GM18867 (cell line): ENCODE data around the gene MCF2.
A peak's percentile ranks its signal among the peaks of the same experiment; 100 is the strongest.

Source experiments
- ATAC-seq: cut with Tn5 transposase; IDR thresholded peaks from one replicate; pipeline ENCODE4 v1.9.1; 2021; ENCODE audit warnings: mild to moderate bottlenecking, moderate library complexity; ENCODE audit not compliant: unreplicated experiment

Gene MCF2

GRCh38 chrX:139639253-139639652, 68.7 kb downstream of the MCF2 start:
- ATAC-seq = no peak

GRCh38 chrX:139600105-139600504, 107.9 kb downstream of the MCF2 start:
- no peak for ATAC-seq

GRCh38 chrX:139596068-139596467, 111.9 kb downstream of the MCF2 start:
- no peak for ATAC-seq

- ATAC-seq = no peak
These were observed 122.4 kb downstream of the MCF2 start for GRCh38 chrX:139585613-139586012.

GRCh38 chrX:139581068-139581467, 126.9 kb downstream of the MCF2 start:
- ATAC-seq = no peak

- no peak for ATAC-seq
These were observed 141.0 kb downstream of the MCF2 start for GRCh38 chrX:139566981-139567380.

- ATAC-seq = no peak
These were observed 144.7 kb downstream of the MCF2 start for GRCh38 chrX:139563251-139563650.

GRCh38 chrX:139560221-139560620, 147.7 kb downstream of the MCF2 start:
- no peak for ATAC-seq

- ATAC-seq = peak; percentile 90
These were observed 148.5 kb downstream of the MCF2 start for GRCh38 chrX:139559383-139560042.

GRCh38 chrX:139554991-139555675, 152.8 kb downstream of the MCF2 start:
- ATAC-seq = no peak

- peak; percentile 39 for ATAC-seq
These were observed 153.6 kb downstream of the MCF2 start for GRCh38 chrX:139554376-139554775.

GRCh38 chrX:139544591-139544990, 163.4 kb downstream of the MCF2 start:
- ATAC-seq = no peak

- no peak for ATAC-seq
These were observed 164.0 kb downstream of the MCF2 start for GRCh38 chrX:139543920-139544319.

GRCh38 chrX:139542652-139543051, 165.3 kb downstream of the MCF2 start:
- ATAC-seq = no peak

GRCh38 chrX:139538907-139539790, 168.8 kb downstream of the MCF2 start:
- ATAC-seq = peak; percentile 63

GRCh38 chrX:139533444-139533843, 174.5 kb downstream of the MCF2 start:
- ATAC-seq = no peak

GRCh38 chrX:139532834-139533233, 175.1 kb downstream of the MCF2 start:
- ATAC-seq = no peak
